PFSK-1 (cell line): Measurements from ENCODE around the gene LNP1.

Source experiments
- FOXP2 ChIP-seq: optimal IDR thresholded peaks from 2 replicates; pipeline ENCODE3; 2011; ENCODE audit warnings: borderline replicate concordance, control low read depth, inconsistent platforms; ENCODE audit not compliant: insufficient read depth; ENCODE audit errors: extremely low read length, extremely low read depth
- POLR2AphosphoS5 ChIP-seq: IDR thresholded peaks from 2 replicates; pipeline ENCODE4 v1.6.1; 2012; ENCODE audit warnings: low read depth, mild to moderate bottlenecking, control low read depth, low read length, moderate library complexity
- REST ChIP-seq, 2 experiments: IDR thresholded peaks; 2 replicates each; pipeline versions ENCODE4 v1.6.1 to v1.8.0; 2011 to 2012; ENCODE audit warnings: low read depth in 2 of 2, low read length in 2 of 2, control low read depth in 1 of 2, inconsistent platforms in 1 of 2, mild to moderate bottlenecking in 1 of 2, moderate library complexity in 1 of 2; ENCODE audit not compliant: insufficient read depth in 1 of 2
- SIN3A ChIP-seq: IDR thresholded peaks from 2 replicates; pipeline ENCODE4 v1.6.1; 2012; ENCODE audit warnings: mild to moderate bottlenecking, low read length, moderate library complexity, borderline replicate concordance; ENCODE audit not compliant: insufficient read depth
- TAF1 ChIP-seq: IDR thresholded peaks from 2 replicates; pipeline ENCODE4 v1.6.1; 2012; ENCODE audit warnings: low read length, control low read depth, borderline replicate concordance; ENCODE audit not compliant: insufficient read depth

The LNP1 gene

GRCh38 chr3:100370756-100371155 lies 30.6 kb upstream of the LNP1 start:
- TF ChIP-seq FOXP2 (no peak), REST (IDR thresholded peaks at IDR 0.05; ENCODE audit: insufficient read depth in 1 of 2, low read depth in 2 of 2, low read length in 2 of 2) (no peak), TAF1 (no peak), POLR2AphosphoS5 (no peak), SIN3A (no peak)

DNA sequence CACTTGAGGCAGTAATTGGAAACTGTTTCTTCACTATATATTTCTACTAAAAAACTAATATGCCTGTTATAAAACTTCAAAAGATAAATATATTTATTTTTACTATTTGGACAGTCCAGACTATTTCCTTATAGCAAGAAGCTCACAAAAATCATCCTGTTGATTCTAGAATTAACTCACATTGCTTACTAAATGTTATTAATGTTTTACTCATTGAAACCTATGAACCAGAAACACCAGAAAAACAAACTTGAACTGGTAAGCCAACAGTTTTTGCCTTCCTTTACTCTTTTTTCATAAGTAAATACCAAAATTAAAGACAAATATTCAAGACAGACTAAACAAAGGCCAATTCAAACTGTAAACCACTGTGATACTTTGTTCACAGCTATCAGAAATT lies 26.8 kb upstream of the LNP1 start:
- TF ChIP-seq FOXP2 (no peak), POLR2AphosphoS5 (no peak), REST (IDR thresholded peaks at IDR 0.05; ENCODE audit: insufficient read depth in 1 of 2, low read depth in 2 of 2, low read length in 2 of 2) (no peak), SIN3A (no peak)

- TF ChIP-seq POLR2AphosphoS5 (no peak), TAF1 (no peak), REST (IDR thresholded peaks at IDR 0.05; ENCODE audit: insufficient read depth in 1 of 2, low read depth in 2 of 2, low read length in 2 of 2) (no peak), SIN3A (no peak), FOXP2 (no peak)
Observed at GRCh38 chr3:100376301-100376700, 25.0 kb upstream of the LNP1 start.

GRCh38 chr3:100384733-100385525 lies 16.4 kb upstream of the LNP1 start:
- TF ChIP-seq REST (IDR thresholded peaks at IDR 0.05; ENCODE audit: insufficient read depth in 1 of 2, low read depth in 2 of 2, low read length in 2 of 2) (no peak), POLR2AphosphoS5 (no peak), FOXP2 (no peak), TAF1 (no peak), SIN3A (no peak)
